ENCODE measurements around the gene SLC26A5. TPM values are rescaled to one million over a fixed set of nuclear protein-coding genes. Genes with fewer than 3 reads are reported as not detected.

SLC26A5 gene
- polyA plus RNA-seq, 4 donors = 0.03 to 0.12 TPM; not detected in 2

GRCh38 chr7:103348452-103348851, 97.6 kb downstream of the SLC26A5 start:
- no peak for DNase-seq
- Histone ChIP-seq H3K9me3 (ENCODE audit: control insufficient read depth in 2 of 2, insufficient read depth in 1 of 2, low read depth in 1 of 2, low read length in 1 of 2) (no peaks in the 10 kb centered on the region), H3K36me3 (ENCODE audit: control insufficient read depth in 3 of 3, insufficient read depth in 2 of 3, low read depth in 1 of 3, low read length in 3 of 3) (peaks cover 3 to 9% (median 4%) of the 10 kb centered on the region in 3 donors), H3K27me3 (ENCODE audit: control insufficient read depth in 3 of 3, insufficient read depth in 3 of 3, low read length in 3 of 3) (no peaks in the 10 kb centered on the region), H3K4me3 (ENCODE audit: low read depth in 1 of 3, low read length in 3 of 3) (peak overlapping the region; percentile 4 to 87 (median 80)), H3K27ac (ENCODE audit: low read depth in 1 of 3, low read length in 2 of 3) (no peak overlapping the region), H3K4me1 (ENCODE audit: control insufficient read depth in 3 of 3, insufficient read depth in 2 of 3, low read depth in 1 of 3, low read length in 2 of 3) (peaks cover 2 to 4% (median 2%) of the 10 kb centered on the region in 3 donors)
- WGBS, 3 donors = 5 to 10% (median 8%) methylated on average over 13 of the region's 13 CpGs
- FAIRE-seq = no peak

GRCh38 chr7:103347507-103348267, 98.3 kb downstream of the SLC26A5 start, which contains the start of gene PSMC2:
PSMC2 (plus strand) TSS chr7:103347643; CDS start chr7:103347712, 69 bp downstream.
- Histone ChIP-seq H3K27me3 (ENCODE audit: control insufficient read depth in 3 of 3, insufficient read depth in 3 of 3, low read length in 3 of 3) (no peaks in the 10 kb centered on the region), H3K4me1 (ENCODE audit: control insufficient read depth in 3 of 3, insufficient read depth in 2 of 3, low read depth in 1 of 3, low read length in 2 of 3) (peaks cover 2 to 5% (median 4%) of the 10 kb centered on the region in 3 donors), H3K9me3 (ENCODE audit: control insufficient read depth in 2 of 2, insufficient read depth in 1 of 2, low read depth in 1 of 2, low read length in 1 of 2) (no peaks in the 10 kb centered on the region), H3K27ac (ENCODE audit: low read depth in 1 of 3, low read length in 2 of 3) (peak within 1 kb of the TSS; percentile 71 to 87 (median 87)), H3K4me3 (ENCODE audit: low read depth in 1 of 3, low read length in 3 of 3) (peak within 1 kb of the TSS; percentile 80 to 90 (median 87)), H3K36me3 (ENCODE audit: control insufficient read depth in 3 of 3, insufficient read depth in 2 of 3, low read depth in 1 of 3, low read length in 3 of 3) (peaks cover 3 to 4% (median 4%) of the 10 kb centered on the region in 3 donors)
- FAIRE-seq (no peak), DNase-seq (peak; percentile 84 to 96)
- WGBS, 3 donors = 0 to 1% (median 1%) methylated on average over 25 of the region's 25 CpGs

- Histone ChIP-seq H3K9me3 (ENCODE audit: control insufficient read depth in 2 of 2, insufficient read depth in 1 of 2, low read depth in 1 of 2, low read length in 1 of 2) (no peaks in the 10 kb centered on the region), H3K36me3 (ENCODE audit: control insufficient read depth in 3 of 3, insufficient read depth in 2 of 3, low read depth in 1 of 3, low read length in 3 of 3) (peaks cover 0 to 1% (median under 1%) of the 10 kb centered on the region in 3 donors), H3K27me3 (ENCODE audit: control insufficient read depth in 3 of 3, insufficient read depth in 3 of 3, low read length in 3 of 3) (no peaks in the 10 kb centered on the region), H3K4me3 (ENCODE audit: low read depth in 1 of 3, low read length in 3 of 3) (no peak overlapping the region), H3K27ac (ENCODE audit: low read depth in 1 of 3, low read length in 2 of 3) (no peak overlapping the region), H3K4me1 (ENCODE audit: control insufficient read depth in 3 of 3, insufficient read depth in 2 of 3, low read depth in 1 of 3, low read length in 2 of 3) (peaks cover 2 to 5% (median 2%) of the 10 kb centered on the region in 3 donors)
- no peak for FAIRE-seq
- DNase-seq = no peak
- 87 to 90% (median 90%) methylated on average over 5 of the region's 5 CpGs for WGBS, 3 donors
These were observed 99.6 kb downstream of the SLC26A5 start for GRCh38 chr7:103346396-103346795.

GRCh38 chr7:103344453-103345149, 101.4 kb downstream of the SLC26A5 start, which contains the start of gene DNAJC2:
DNAJC2 (minus strand) TSS chr7:103344767; CDS start chr7:103344622, 145 bp downstream.
- peaks cover 2 to 5% (median 5%) of the 10 kb centered on the region in 3 donors for H3K4me1 ChIP-seq (ENCODE audit: control insufficient read depth in 3 of 3, insufficient read depth in 2 of 3, low read depth in 1 of 3, low read length in 2 of 3)
- peak within 1 kb of the TSS; percentile 91 to 92 (median 91) for H3K27ac ChIP-seq (ENCODE audit: low read depth in 1 of 3, low read length in 2 of 3)
- 7 to 9% (median 7%) methylated on average over 39 to 43 of the region's 43 CpGs for whole genome bisulfite sequencing, 3 donors
- DNase-seq = peak; percentile 93 to 94
- H3K36me3 ChIP-seq (ENCODE audit: control insufficient read depth in 3 of 3, insufficient read depth in 2 of 3, low read depth in 1 of 3, low read length in 3 of 3) = peaks cover 0 to 7% (median 0%) of the 10 kb centered on the region in 3 donors
- no peaks in the 10 kb centered on the region for H3K9me3 ChIP-seq (ENCODE audit: control insufficient read depth in 2 of 2, insufficient read depth in 1 of 2, low read depth in 1 of 2, low read length in 1 of 2)
- no peaks in the 10 kb centered on the region for H3K27me3 ChIP-seq (ENCODE audit: control insufficient read depth in 3 of 3, insufficient read depth in 3 of 3, low read length in 3 of 3)
- H3K4me3 ChIP-seq (ENCODE audit: low read depth in 1 of 3, low read length in 3 of 3) = peak within 1 kb of the TSS; percentile 79 to 100 (median 93)
- no peak for FAIRE-seq

- no peak for FAIRE-seq
- DNase-seq = peak; percentile 65 to 84
- Histone ChIP-seq H3K27me3 (ENCODE audit: control insufficient read depth in 3 of 3, insufficient read depth in 3 of 3, low read length in 3 of 3) (no peaks in the 10 kb centered on the region), H3K27ac (ENCODE audit: low read depth in 1 of 3, low read length in 2 of 3) (peak overlapping the region; percentile 91 to 92 (median 91)), H3K36me3 (ENCODE audit: control insufficient read depth in 3 of 3, insufficient read depth in 2 of 3, low read depth in 1 of 3, low read length in 3 of 3) (peaks cover 0 to 9% (median 0%) of the 10 kb centered on the region in 3 donors), H3K4me3 (ENCODE audit: low read depth in 1 of 3, low read length in 3 of 3) (peak overlapping the region; percentile 79 to 100 (median 93)), H3K9me3 (ENCODE audit: control insufficient read depth in 2 of 2, insufficient read depth in 1 of 2, low read depth in 1 of 2, low read length in 1 of 2) (no peaks in the 10 kb centered on the region), H3K4me1 (ENCODE audit: control insufficient read depth in 3 of 3, insufficient read depth in 2 of 3, low read depth in 1 of 3, low read length in 2 of 3) (peaks cover 2 to 5% (median 5%) of the 10 kb centered on the region in 3 donors)
- WGBS, 3 donors = 0 to 1% (median 0%) methylated on average over 26 of the region's 26 CpGs
These were observed 102.1 kb downstream of the SLC26A5 start for GRCh38 chr7:103343758-103344452.

GRCh38 chr7:103343332-103343731, 102.7 kb downstream of the SLC26A5 start:
- DNase-seq (no peak), FAIRE-seq (no peak)
- peak overlapping the region in 2 of 3 donors; percentile 93 to 100 for H3K4me3 ChIP-seq (ENCODE audit: low read depth in 1 of 3, low read length in 3 of 3)
- peak overlapping the region in 1 of 3 donors; percentile 92 for H3K27ac ChIP-seq (ENCODE audit: low read depth in 1 of 3, low read length in 2 of 3)
- H3K9me3 ChIP-seq (ENCODE audit: control insufficient read depth in 2 of 2, insufficient read depth in 1 of 2, low read depth in 1 of 2, low read length in 1 of 2) = no peaks in the 10 kb centered on the region
- H3K36me3 ChIP-seq (ENCODE audit: control insufficient read depth in 3 of 3, insufficient read depth in 2 of 3, low read depth in 1 of 3, low read length in 3 of 3) = peaks cover 0 to 9% (median 0%) of the 10 kb centered on the region in 3 donors
- H3K4me1 ChIP-seq (ENCODE audit: control insufficient read depth in 3 of 3, insufficient read depth in 2 of 3, low read depth in 1 of 3, low read length in 2 of 3) = peaks cover 2 to 5% (median 3%) of the 10 kb centered on the region in 3 donors
- no peaks in the 10 kb centered on the region for H3K27me3 ChIP-seq (ENCODE audit: control insufficient read depth in 3 of 3, insufficient read depth in 3 of 3, low read length in 3 of 3)

- H3K4me3 ChIP-seq (ENCODE audit: low read depth in 1 of 3, low read length in 3 of 3) = no peak overlapping the region
- DNase-seq = no peak
- no peak for FAIRE-seq
- H3K27me3 ChIP-seq (ENCODE audit: control insufficient read depth in 3 of 3, insufficient read depth in 3 of 3, low read length in 3 of 3) = no peaks in the 10 kb centered on the region
- H3K9me3 ChIP-seq (ENCODE audit: control insufficient read depth in 2 of 2, insufficient read depth in 1 of 2, low read depth in 1 of 2, low read length in 1 of 2) = no peaks in the 10 kb centered on the region
- H3K36me3 ChIP-seq (ENCODE audit: control insufficient read depth in 3 of 3, insufficient read depth in 2 of 3, low read depth in 1 of 3, low read length in 3 of 3) = peaks cover 5 to 13% (median 7%) of the 10 kb centered on the region in 3 donors
- H3K27ac ChIP-seq (ENCODE audit: low read depth in 1 of 3, low read length in 2 of 3) = no peak overlapping the region
- H3K4me1 ChIP-seq (ENCODE audit: control insufficient read depth in 3 of 3, insufficient read depth in 2 of 3, low read depth in 1 of 3, low read length in 2 of 3) = peaks cover 0 to 5% (median 3%) of the 10 kb centered on the region in 3 donors
- 72 to 85% (median 83%) methylated on average over 2 of the region's 2 CpGs for WGBS, 3 donors
These were observed 104.5 kb downstream of the SLC26A5 start for GRCh38 chr7:103341466-103341865.

- no peak overlapping the region for H3K4me3 ChIP-seq (ENCODE audit: low read depth in 1 of 3, low read length in 3 of 3)
- WGBS, 3 donors = 97 to 100% (median 97%) methylated on average over 2 of the region's 2 CpGs
- no peaks in the 10 kb centered on the region for H3K9me3 ChIP-seq (ENCODE audit: control insufficient read depth in 2 of 2, insufficient read depth in 1 of 2, low read depth in 1 of 2, low read length in 1 of 2)
- no peak overlapping the region for H3K27ac ChIP-seq (ENCODE audit: low read depth in 1 of 3, low read length in 2 of 3)
- H3K27me3 ChIP-seq (ENCODE audit: control insufficient read depth in 3 of 3, insufficient read depth in 3 of 3, low read length in 3 of 3) = no peaks in the 10 kb centered on the region
- peaks cover 0 to 5% (median 3%) of the 10 kb centered on the region in 3 donors for H3K4me1 ChIP-seq (ENCODE audit: control insufficient read depth in 3 of 3, insufficient read depth in 2 of 3, low read depth in 1 of 3, low read length in 2 of 3)
- FAIRE-seq (no peak), DNase-seq (no peak)
- H3K36me3 ChIP-seq (ENCODE audit: control insufficient read depth in 3 of 3, insufficient read depth in 2 of 3, low read depth in 1 of 3, low read length in 3 of 3) = peaks cover 8 to 33% (median 12%) of the 10 kb centered on the region in 3 donors
These were observed 107.1 kb downstream of the SLC26A5 start for GRCh38 chr7:103338864-103339263.
